Keratinocyte (primary cell): ENCODE results near the gene LANCL2.

ENCODE experiments used
- EZH2 ChIP-seq: IDR thresholded peaks from one replicate; pipeline ENCODE4 v1.6.1; 2012; ENCODE audit warnings: inconsistent platforms, mild to moderate bottlenecking, low read length, moderate library complexity
- TF ChIP-seq, protein P1 (sequence below), 3 experiments: IDR thresholded peaks in 1 of 3; conservative IDR thresholded peaks in 1 of 3; optimal IDR thresholded peaks in 1 of 3; 2 replicates in 2 of 3; 3 replicates in 1 of 3; pipeline versions ENCODE3 to v1.5.1; 2011; ENCODE audit warnings: low read length in 3 of 3, mild to moderate bottlenecking in 3 of 3, moderate library complexity in 2 of 3, control low read depth in 1 of 3, inconsistent platforms in 1 of 3; ENCODE audit not compliant: insufficient read depth in 2 of 3; ENCODE audit errors: extremely low read depth in 1 of 3

DNA sequence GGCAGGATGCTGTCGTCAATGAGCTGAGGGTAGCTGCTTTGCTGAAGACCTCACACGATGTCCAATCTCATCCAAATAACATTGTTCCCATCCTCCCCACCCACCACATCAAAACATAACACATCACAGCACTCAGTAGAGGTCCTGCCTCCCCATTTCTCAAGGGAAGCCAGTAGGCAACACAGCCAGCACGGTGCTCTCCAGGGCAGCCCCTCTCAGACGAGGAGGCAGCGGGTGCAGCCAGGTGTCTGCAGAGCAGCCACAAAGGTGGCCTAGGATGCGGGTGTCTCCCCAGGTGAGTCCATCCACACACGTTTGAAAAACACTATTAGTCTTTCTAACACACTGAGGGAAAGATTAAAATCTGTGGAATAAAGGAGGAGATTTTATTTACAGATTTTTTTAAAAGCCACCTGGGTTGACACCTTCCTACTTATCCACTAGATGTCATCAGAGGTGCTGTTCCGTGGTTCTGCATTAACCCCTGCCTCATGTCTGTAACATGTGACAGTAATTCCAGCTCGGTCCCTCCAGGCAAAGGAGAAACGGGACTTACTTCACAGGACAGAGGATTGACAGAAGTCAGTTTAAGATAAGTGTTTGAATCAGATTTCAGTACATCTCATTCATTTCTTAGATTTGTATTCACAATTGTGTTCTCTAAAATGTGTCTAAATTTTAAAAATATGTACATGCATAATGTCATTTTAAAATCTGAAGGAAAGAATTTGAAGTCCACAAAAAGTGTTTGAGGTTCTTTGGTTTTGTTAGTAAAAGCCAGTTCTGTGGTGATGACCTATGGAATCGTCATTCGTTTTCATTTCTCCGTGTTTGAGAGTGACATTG, 68.0 kb downstream of the LANCL2 start:
- TF ChIP-seq, protein P1, sequence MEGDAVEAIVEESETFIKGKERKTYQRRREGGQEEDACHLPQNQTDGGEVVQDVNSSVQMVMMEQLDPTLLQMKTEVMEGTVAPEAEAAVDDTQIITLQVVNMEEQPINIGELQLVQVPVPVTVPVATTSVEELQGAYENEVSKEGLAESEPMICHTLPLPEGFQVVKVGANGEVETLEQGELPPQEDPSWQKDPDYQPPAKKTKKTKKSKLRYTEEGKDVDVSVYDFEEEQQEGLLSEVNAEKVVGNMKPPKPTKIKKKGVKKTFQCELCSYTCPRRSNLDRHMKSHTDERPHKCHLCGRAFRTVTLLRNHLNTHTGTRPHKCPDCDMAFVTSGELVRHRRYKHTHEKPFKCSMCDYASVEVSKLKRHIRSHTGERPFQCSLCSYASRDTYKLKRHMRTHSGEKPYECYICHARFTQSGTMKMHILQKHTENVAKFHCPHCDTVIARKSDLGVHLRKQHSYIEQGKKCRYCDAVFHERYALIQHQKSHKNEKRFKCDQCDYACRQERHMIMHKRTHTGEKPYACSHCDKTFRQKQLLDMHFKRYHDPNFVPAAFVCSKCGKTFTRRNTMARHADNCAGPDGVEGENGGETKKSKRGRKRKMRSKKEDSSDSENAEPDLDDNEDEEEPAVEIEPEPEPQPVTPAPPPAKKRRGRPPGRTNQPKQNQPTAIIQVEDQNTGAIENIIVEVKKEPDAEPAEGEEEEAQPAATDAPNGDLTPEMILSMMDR (optimal IDR thresholded peaks at IDR 0.05 in 1 of 3, IDR thresholded peaks at IDR 0.05 in 1 of 3, conservative IDR thresholded peaks at IDR 0.05 in 1 of 3; ENCODE audit: extremely low read depth in 1 of 3, insufficient read depth in 2 of 3, low read length in 3 of 3) = peak; percentile 49 to 64 (median 50)
- no peak for TF ChIP-seq EZH2
